Activated CD8-positive, alpha-beta memory T cell treated with anti-CD3 and anti-CD28 coated beads, Interleukin-2, amount 10 ng/mL, durations not matched to agents 7 days and 5 days (primary cell): Measurements from ENCODE around the gene FAM219A. TPM values are rescaled to one million over a fixed set of nuclear protein-coding genes. Genes with fewer than 3 reads are reported as not detected.
"Not testable (repeated sequence)": the region's sequence is repeated elsewhere in the genome, so short reads cannot be mapped to it uniquely, and the experiment has no call there.

Source experiments
- ATAC-seq: fragments of 150-1000 bp; cut with Tn5 transposase; one replicate; pipeline ENCODE4 v1.10.0; 2021; ENCODE audit warnings: moderate library complexity
- CTCF ChIA-PET: fragments of 350-600 bp; sonication (Branson Sonifier 250); formaldehyde crosslinking; loops from one replicate; lab custom pipeline; 2021; ENCODE audit warnings: antibody characterized with exemption; lab: Charles Lee
- DNase-seq: peaks from one replicate; pipeline ENCODE4 v3.0.0-alpha.2; 2020
- H3K27ac Mint-ChIP-seq: one replicate; pipeline ENCODE4 v1.8.0; 2021; ENCODE audit warnings: mild to moderate bottlenecking, mixed read lengths
- H3K27me3 Mint-ChIP-seq: one replicate; pipeline ENCODE4 v1.8.0; 2021; ENCODE audit warnings: mixed read lengths
- H3K36me3 Mint-ChIP-seq: one replicate; pipeline ENCODE4 v1.8.0; 2021; ENCODE audit warnings: mild to moderate bottlenecking, mixed read lengths
- H3K4me1 Mint-ChIP-seq: one replicate; pipeline ENCODE4 v1.8.0; 2021; ENCODE audit warnings: mixed read lengths
- H3K4me3 Mint-ChIP-seq: one replicate; pipeline ENCODE4 v1.8.0; 2021; ENCODE audit warnings: mild to moderate bottlenecking, moderate library complexity, mixed read lengths
- H3K9me3 Mint-ChIP-seq: one replicate; pipeline ENCODE4 v1.8.0; 2022; ENCODE audit warnings: low read depth, mixed read lengths
- total RNA-seq, 2 experiments: library from RNA; stranded (reverse); gene quantifications; one replicate each; pipeline ENCODE4 v1.2.3, GENCODE V29; 2021

Gene FAM219A
- total RNA-seq, 2 experiments from 2014 or later: 7.9 to 13.8 TPM

DNA sequence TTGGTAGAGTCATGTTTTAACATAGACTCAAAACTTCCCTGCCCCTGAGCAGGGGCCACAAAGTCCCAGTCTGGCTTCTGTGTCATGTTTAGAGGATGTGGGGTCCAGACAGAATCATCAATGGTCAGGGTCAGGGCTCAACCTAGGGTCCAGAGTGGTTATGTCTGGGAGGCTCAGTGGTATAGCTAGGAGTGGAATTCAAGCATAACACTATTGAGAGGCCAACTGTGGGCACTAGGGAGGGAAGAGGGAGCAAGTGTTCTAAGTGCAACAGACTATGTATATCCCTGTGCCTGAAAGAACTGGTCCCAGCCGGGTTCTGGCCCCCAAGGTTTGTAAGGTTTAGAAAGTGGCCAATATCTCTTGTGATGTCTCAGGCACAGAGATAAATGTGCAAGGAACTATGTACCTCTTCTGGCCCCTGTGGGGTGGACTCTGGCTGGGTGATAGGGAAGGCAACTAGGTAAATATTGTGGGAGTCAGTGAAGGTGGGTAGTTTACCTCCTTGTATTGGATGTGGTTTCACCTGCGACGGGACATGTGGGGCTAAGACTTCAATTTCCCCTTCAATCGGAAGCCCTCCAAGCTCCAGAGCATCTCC is 95.7 kb downstream of the FAM219A start:
- peaks cover 4% of the 10 kb centered on the region for H3K9me3 Mint-ChIP-seq
- H3K27me3 Mint-ChIP-seq: no peaks in the 10 kb centered on the region
- CTCF ChIA-PET: interaction anchor here (0.6 kb wide), 1 partner anchor 191 kb away, joined by 4 read pairs; no protein-coding TSS in a partner anchor
- ATAC-seq (no peak), DNase-seq (no peak)
- H3K27ac Mint-ChIP-seq: no peak overlapping the region
- peaks cover 11% of the 10 kb centered on the region for H3K36me3 Mint-ChIP-seq
- H3K4me3 Mint-ChIP-seq: no peak overlapping the region
- H3K4me1 Mint-ChIP-seq: peaks cover 18% of the 10 kb centered on the region

DNA sequence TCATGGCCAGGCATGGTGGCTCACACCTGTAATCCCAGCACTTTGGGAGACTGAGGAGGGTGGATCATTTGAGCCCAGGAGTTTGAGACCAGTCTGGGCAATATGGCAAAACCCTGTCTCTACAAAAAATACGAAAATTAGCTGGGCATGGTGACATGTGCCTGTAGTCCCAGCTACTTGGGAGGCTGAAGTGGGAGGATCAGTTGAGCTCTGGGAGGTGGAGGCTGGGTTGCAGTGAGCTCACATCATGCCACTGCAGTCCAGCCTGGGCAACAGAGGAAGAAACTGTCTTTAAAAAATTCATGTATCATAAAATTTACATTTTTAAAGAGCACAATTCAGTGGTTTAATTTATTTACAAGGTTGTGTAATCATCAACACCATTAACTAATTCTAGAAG is 105.4 kb downstream of the FAM219A start:
- H3K4me1 Mint-ChIP-seq, H3K27ac Mint-ChIP-seq, DNase-seq, ATAC-seq, CTCF ChIA-PET, H3K4me3 Mint-ChIP-seq, H3K27me3 Mint-ChIP-seq: not testable (repeated sequence)
- peaks cover 17% of the 10 kb centered on the region for H3K36me3 Mint-ChIP-seq
- peaks cover 12% of the 10 kb centered on the region for H3K9me3 Mint-ChIP-seq

DNA sequence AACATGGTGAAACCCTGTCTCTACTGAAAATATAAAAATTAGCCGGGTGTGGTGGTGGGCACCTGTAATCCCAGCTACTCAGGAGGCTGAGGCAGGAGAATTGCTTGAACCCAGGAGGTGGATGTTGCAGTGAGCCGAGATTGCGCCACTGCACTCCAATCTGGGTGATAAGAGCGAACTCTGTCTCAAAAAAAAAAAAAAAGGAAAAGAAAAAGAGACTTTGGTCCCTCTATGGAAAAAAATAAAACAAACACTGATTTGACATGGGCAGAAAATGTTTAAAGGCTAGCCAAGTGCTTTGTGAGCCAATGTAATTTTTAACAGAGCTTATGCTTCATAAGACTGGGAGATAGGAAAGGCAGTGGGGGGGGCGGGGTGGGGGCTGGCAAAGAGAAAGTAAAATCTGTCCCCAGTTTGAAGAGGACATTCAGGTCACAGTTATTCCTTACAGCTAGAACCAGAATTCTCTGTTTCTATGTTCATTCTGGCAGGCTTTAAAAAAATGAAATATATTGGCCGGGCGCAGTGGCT is 106.2 kb downstream of the FAM219A start:
- H3K4me3 Mint-ChIP-seq, DNase-seq, H3K27me3 Mint-ChIP-seq, H3K9me3 Mint-ChIP-seq, H3K4me1 Mint-ChIP-seq, ATAC-seq, CTCF ChIA-PET, H3K27ac Mint-ChIP-seq: not testable (repeated sequence)
- H3K36me3 Mint-ChIP-seq: peaks cover 17% of the 10 kb centered on the region

DNA sequence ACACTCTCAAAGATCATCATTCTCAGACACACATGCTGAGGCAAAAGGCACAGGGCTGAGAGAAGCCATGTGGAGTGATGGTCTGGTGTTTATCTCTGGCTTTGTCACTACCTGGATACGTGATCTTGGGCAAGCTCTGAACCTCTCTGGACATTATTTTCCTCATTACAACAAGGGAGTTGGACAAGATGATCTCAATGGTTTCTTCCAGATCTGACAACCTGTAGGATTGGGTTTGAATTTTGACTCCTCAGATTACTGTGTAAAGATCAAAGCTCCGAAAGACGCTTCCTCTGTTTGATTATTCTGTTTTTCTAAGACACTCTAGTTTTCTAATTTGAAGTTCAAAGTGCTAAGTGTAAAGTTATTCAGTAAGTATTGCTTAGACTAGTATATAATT is 109.0 kb downstream of the FAM219A start:
- no peaks in the 10 kb centered on the region for H3K27me3 Mint-ChIP-seq
- CTCF ChIA-PET: interaction anchor here (1.2 kb wide), 1 partner anchor 17 kb away, joined by 3 read pairs; no protein-coding TSS in a partner anchor

More for the DNA sequence above, 109.0 kb downstream of the FAM219A start:
- Mint-ChIP-seq H3K27ac (no peak overlapping the region), H3K4me3 (no peak overlapping the region), H3K4me1 (no peaks in the 10 kb centered on the region), H3K36me3 (peaks cover 6% of the 10 kb centered on the region), H3K9me3 (no peaks in the 10 kb centered on the region)
- ATAC-seq: no peak
- DNase-seq: no peak

Other genes with a start within 250 kb of the FAM219A start
- 10 to 100 TPM in 1 of 2 experiments, 1 to 10 TPM in 1; 9.3 to 13.6 TPM for gene KIF24, start 129.3 kb downstream of the FAM219A start, total RNA-seq
- 10 to 100 TPM; 28.9 to 29.7 TPM for gene NUDT2, start 129.0 kb downstream of the FAM219A start, total RNA-seq
- gene MYORG, start 81.7 kb downstream of the FAM219A start, total RNA-seq: 1 to 10 TPM; 3.7 to 4.2 TPM
- gene DNAI1, start 235 bp upstream of the FAM219A start, total RNA-seq: not detected
- gene ENHO, start 64.4 kb upstream of the FAM219A start, total RNA-seq: not detected
- not detected for gene CNTFR, start 131.2 kb upstream of the FAM219A start, total RNA-seq
- gene RPP25L, start 153.5 kb upstream of the FAM219A start, total RNA-seq: 10 to 100 TPM; 27.2 to 27.8 TPM
- 100 to 1,000 TPM; 106 to 120 TPM for gene DCTN3, start 161.9 kb upstream of the FAM219A start, total RNA-seq
- gene ARID3C, start 170.5 kb upstream of the FAM219A start, total RNA-seq: under 1 TPM in 1 of 2 experiments, not detected in 1; 0.26 TPM
- gene SIGMAR1, start 179.2 kb upstream of the FAM219A start, total RNA-seq: 10 to 100 TPM; 66.1 to 82.1 TPM
- 10 to 100 TPM; 61.0 to 71.3 TPM for gene GALT, start 188.1 kb upstream of the FAM219A start, total RNA-seq
- gene IL11RA, start 193.6 kb upstream of the FAM219A start, total RNA-seq: 10 to 100 TPM; 26.5 to 26.7 TPM
- not detected for gene CCL27, start 204.1 kb upstream of the FAM219A start, total RNA-seq
- not detected for gene CCL19, start 232.7 kb upstream of the FAM219A start, total RNA-seq